Caki2 (cell line): ENCODE results near the gene ARHGEF7. TPM values are rescaled to one million over a fixed set of nuclear protein-coding genes. Genes with fewer than 3 reads are reported as not detected.
"Not testable (repeated sequence)": the region's sequence is repeated elsewhere in the genome, so short reads cannot be mapped to it uniquely, and the experiment has no call there.

Experiments
- DNase-seq: peaks from one replicate; pipeline ENCODE4 v3.0.0-alpha.2; 2015; ENCODE audit warnings: low read depth
- in situ Hi-C: cut with HindIII; loops from 2 replicates; pipeline ENCODE4 v1.10.0; 2016; ENCODE audit warnings: low sequenced_read_pairs, low pct_unique_long_range_greater_than_20kb, mixed read lengths
- total RNA-seq: library from RNA; depleted of rRNA; stranded (reverse); fragments of >200 nt; shearing (Covaris generic); gene quantifications from 2 replicates; pipeline ENCODE4 v1.2.3, GENCODE V29; 2014; ENCODE audit warnings: low replicate concordance; rRNA removed

The ARHGEF7 gene, protein sequence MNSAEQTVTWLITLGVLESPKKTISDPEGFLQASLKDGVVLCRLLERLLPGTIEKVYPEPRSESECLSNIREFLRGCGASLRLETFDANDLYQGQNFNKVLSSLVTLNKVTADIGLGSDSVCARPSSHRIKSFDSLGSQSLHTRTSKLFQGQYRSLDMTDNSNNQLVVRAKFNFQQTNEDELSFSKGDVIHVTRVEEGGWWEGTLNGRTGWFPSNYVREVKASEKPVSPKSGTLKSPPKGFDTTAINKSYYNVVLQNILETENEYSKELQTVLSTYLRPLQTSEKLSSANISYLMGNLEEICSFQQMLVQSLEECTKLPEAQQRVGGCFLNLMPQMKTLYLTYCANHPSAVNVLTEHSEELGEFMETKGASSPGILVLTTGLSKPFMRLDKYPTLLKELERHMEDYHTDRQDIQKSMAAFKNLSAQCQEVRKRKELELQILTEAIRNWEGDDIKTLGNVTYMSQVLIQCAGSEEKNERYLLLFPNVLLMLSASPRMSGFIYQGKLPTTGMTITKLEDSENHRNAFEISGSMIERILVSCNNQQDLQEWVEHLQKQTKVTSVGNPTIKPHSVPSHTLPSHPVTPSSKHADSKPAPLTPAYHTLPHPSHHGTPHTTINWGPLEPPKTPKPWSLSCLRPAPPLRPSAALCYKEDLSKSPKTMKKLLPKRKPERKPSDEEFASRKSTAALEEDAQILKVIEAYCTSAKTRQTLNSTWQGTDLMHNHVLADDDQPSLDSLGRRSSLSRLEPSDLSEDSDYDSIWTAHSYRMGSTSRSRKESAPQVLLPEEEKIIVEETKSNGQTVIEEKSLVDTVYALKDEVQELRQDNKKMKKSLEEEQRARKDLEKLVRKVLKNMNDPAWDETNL
- total RNA-seq, result 7.6 and 19.6 TPM in 2 replicates

DNA sequence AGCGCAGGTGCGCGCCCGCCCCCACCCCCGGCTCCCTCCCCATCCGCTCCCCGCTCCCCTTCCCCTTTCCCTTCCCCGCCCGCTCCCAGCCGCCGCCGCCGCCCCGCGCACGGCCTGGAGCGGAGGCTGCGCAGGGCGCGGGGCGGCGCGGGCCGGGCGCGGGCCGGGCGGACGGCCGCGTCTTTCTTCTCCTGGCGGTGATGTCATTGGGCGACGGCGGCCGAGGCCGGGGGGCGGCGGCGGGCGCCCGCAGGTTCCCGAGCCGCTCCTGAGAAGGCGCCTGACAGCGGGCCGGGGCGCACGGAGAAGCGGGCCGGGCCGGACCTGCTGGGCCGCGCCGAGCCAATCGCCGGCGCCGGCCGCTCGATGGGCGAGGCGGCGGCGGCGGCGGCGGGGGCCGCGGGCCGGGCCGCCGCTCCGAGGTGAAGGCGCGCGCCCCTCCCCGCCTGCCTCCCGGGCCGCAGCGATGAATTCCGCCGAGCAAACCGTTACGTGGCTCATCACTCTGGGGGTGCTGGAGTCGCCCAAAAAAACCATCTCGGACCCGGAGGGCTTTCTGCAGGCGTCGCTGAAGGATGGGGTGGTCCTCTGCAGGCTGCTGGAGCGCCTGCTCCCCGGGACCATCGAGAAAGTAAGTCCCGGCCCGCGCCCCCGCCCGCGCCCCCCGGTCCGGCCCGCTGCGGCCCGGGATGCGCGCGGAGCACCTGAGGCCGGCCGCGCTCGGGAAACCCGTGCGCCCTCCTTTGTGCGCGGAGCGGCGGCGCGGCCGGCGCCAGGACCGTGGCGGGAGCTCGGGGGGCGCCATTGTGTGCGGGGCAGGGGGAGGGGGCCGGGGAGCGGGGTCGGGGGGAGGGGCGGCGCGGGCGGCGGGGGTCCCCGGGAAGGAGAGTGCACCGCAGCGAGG is at the start of gene ARHGEF7:
TSS of gene ARHGEF7 (plus strand) at position 250 of the 904 bp plus-strand sequence. CDS start at position 467, 217 bp downstream.
- in situ Hi-C loops, result no loop called here
- no peak for DNase-seq

DNA sequence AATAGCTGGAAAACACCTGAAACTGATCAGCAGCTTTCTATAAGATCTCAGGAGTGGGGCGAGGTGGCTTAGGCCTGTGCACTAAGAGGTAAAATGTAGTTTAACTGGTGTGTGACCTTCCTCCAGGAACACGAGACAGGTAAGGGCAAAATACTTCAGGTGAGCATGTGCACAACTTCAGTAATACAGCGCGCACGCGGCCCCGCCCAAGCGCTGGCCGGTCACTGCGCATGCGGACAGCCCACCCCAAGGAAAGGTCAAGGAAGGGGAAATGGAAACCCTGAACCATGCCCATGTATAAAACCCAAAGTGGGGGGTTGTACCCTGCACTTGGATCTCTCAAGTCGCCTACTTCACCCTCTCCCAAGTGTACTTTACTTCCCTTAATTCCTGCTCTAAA is 49.4 kb upstream of the ARHGEF7 start:
- DNase-seq, result no peak
- in situ Hi-C loops, result no loop called here

DNA sequence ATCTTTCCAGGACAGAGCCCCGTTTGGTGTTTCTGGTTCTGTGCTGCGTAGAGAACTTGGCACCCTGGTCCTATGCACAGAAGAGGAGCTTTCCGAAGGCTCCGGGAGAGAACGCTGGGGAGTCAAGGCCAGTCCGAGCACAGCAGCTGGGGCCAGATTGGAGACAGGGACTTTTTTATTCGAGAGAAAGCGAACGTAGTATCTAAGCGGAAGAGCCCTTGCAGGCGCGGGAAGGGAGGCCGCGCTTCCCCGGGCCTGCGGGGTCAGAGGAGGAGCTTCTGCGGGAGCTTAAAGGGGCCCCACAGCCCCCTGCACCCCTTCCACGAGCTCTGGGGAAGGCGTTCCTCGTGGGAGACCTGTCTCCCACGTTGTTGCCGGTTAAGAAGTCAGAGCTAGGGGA is 48.6 kb upstream of the ARHGEF7 start:
- in situ Hi-C loops, result no loop called here
- no peak for DNase-seq

DNA sequence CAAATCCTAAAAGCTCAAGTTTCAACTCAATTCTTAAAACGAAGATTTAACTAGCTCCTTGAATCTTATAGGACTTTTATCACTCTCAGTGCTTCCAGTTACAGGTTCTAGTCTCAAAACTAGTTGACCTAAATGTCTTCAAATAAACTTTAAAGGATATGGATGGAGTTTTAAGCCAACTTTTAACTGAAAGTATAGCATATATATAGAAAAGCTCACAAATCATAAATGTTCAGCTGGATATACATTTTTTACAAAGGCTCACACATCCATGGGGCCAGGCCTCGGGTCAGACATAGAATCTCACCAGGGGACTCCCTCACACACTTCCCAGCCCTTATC is 47.1 kb upstream of the ARHGEF7 start:
- no peak for DNase-seq
- in situ Hi-C loops, result no loop called here

DNA sequence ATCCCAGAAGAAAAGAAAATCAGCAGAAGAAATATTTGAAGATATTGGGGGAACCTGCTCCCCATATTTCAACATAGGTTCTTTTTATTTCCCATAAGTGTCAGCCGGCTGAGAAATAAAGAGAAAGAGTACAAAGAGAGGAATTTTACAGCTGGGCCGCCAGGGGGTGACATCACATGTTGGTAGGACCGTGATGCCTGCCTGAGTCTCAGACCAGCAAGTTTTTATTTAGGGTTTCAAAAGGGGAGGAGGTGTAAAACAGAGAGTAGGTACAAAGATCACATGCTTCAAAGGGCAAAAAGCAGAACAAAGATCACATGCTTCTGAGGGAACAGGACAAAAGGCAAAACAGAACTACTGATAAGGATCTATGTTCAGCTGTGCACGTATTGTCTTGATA is 44.0 kb upstream of the ARHGEF7 start:
- DNase-seq, in situ Hi-C loops: not testable (repeated sequence)

DNA sequence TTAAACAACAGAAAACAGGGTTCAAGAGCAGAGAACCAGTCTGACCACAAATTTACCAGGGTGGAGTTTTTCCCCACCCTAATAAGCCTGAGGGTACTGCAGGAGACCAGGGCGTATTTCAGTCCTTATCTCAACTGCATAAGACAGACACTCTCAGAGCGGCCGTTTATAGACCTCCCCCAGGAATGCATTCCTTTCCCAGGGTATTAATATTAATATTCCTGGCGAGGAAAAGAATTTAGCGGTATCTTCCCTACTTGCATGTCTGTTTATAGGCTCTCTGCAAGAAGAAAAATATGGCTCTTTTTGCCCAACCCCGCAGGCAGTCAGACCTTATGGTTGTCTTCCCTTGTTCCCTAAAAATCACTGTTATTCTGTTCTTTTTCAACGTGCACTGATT is 43.6 kb upstream of the ARHGEF7 start:
- DNase-seq, in situ Hi-C loops: not testable (repeated sequence)

DNA sequence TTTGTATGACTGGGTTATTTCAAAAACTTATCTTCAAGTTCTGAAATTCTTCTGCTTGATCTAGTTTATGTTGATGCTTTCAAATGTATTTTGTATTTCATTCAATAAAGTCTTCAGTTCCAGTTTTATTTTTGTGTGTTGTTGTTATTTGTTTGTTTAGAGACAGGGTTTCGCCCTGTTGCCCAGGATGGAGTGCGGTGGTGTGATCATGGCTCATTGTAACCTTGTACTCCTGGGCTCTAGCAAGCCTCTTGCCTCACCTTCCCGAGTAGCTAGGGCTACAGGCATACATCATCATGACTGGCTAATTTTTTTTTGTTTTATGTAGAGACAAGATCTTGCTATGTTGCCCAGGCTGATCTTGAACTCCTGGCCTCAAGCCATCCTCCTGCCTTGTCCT is 40.3 kb upstream of the ARHGEF7 start:
- in situ Hi-C loops, result no loop called here
- no peak for DNase-seq

DNA sequence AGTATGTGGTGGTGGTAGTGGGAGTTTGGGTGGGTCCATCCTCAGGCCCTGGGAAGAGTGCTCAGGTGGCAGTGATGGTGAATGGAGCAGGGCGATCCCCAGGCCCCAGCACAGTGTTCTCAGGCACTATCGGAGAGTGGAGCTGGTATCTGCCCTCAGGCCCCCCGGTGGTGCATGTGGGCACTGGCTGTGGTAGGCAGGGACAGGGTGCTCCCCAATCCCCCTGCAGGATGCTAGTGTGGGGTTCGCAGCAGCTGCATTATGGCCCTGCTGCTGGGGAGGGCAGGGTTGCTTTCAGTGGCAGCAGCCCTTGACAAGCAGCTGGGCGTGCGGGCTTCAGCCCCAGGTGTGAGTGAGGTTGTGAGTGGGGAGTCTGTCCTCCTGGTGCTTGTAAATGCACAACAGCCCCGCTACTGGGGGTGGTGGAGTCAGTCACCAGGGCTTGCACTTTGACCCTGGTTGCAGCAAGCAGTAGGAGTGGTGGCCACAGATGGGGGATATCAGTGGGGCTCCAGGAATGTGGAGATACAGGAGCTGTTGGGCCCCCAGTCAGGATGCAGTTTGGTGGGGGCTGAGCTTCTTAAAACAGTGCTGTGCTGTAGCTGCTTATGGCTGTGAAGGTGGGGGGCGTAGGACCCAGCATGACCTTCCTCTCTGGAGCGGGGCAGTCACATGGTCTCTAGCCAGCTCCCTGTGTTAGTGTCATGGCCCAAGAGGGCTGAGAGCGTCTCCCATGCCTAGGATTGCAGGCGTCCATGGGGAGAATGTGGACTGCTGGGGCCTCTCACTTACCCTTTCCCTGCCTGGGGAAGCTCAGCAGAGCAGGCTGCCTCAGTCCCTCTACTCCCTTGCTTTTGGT is 38.7 kb upstream of the ARHGEF7 start:
- in situ Hi-C loops, result no loop called here

DNA sequence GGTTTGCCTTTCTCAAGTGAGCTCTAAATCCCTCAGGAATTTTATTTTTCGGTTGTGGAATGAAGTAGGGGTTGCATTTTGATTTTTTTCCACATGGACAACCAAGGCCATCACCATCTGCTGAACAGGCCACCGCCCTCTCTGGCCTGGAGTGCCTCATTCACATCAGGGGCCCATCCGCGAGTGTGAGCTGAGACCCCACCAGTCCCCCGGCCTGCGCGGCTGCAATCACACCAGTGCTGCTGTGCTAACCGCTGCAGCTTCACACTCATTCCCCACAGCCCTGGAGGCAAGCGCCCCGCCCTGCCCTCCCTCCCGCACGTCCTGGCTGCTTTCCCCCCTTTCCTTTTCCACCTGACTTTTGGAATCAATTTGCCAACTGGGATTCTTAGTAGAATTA is 35.7 kb upstream of the ARHGEF7 start:
- in situ Hi-C loops, result no loop called here
- no peak for DNase-seq

More for the DNA sequence above, 38.7 kb upstream of the ARHGEF7 start:
- no peak for DNase-seq

DNA sequence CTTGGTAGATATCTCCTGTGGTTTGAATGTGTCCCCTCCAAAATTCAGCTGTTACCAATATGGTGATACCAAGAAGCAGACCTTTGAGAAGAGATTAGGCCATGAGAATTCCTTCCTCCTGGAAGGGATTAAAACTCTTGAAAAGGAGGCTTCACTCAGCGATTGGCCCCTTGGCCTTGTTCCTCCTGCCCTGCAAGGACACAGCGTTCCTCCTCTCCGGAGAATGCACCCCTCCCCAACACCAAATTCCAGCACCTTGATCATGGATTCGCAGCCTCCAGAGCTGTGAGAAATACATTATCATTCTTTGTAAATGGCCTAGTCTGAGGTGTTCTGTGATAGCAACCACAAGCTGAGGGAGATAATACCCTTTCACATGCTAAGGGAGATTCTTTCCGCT is 34.5 kb upstream of the ARHGEF7 start:
- in situ Hi-C loops, result no loop called here
- no peak for DNase-seq

DNA sequence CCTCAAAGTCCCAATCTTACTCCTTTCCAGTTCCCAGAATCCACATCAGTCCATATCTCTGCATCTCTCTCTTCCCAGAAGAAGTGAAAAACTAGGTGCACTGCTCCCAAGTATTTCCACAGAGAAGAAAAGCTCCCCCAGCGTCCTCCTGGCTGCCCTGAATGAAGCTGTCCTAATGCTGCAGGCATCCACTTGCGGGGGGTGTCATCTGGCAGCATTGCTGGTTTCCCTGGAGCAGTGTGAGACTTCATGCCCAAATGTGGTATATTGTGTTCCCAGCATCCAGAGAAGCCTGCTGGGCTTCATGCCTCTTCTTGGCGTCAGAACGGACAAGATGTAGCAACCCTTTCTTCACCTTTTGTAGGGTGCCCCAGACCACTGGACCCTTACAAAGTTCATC is 32.9 kb upstream of the ARHGEF7 start:
- in situ Hi-C loops, result no loop called here

DNA sequence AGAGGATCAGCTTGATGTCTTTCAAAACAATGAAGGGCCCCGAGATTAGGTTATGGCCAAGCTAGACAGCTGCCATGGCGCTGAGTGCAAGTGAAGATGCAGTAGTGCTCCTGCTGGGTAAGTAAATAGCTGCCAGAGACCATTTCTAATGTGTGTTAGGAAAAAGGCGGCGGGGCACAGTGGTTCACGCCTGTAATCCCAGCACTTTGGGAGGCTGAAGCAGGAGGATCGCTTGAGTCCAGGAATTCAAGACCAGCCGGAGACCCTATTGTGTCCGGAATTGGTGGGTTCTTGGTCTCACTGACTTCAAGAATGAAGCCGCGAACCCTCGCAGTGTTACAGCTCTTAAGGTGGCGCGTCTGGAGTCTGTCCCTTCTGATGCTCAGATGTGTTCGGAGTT is 32.3 kb upstream of the ARHGEF7 start:
- in situ Hi-C loops, result not testable (repeated sequence)

More for the DNA sequence above, 32.9 kb upstream of the ARHGEF7 start:
- DNase-seq, result no peak

DNA sequence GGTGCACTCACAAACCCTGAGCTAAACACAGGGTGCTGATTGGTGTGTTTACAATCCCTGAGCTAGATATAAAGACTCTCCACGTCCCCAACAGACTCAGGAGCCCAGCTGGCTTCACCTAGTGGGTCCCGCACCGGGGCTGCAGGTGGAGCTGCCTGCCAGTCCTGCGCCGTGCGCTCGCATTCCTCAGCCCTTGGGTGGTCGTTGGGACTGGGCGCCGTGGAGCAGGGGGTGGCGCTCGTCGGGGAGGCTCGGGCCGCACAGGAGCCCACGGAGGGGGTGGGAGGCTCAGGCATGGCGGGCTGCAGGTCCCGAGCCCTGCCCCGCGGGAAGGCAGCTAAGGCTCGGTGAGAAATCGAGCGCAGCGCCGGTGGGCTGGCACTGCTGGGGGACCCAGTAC is 31.4 kb upstream of the ARHGEF7 start:
- in situ Hi-C loops, DNase-seq: not testable (repeated sequence)

More for the DNA sequence above, 32.3 kb upstream of the ARHGEF7 start:
- DNase-seq, result not testable (repeated sequence)

DNA sequence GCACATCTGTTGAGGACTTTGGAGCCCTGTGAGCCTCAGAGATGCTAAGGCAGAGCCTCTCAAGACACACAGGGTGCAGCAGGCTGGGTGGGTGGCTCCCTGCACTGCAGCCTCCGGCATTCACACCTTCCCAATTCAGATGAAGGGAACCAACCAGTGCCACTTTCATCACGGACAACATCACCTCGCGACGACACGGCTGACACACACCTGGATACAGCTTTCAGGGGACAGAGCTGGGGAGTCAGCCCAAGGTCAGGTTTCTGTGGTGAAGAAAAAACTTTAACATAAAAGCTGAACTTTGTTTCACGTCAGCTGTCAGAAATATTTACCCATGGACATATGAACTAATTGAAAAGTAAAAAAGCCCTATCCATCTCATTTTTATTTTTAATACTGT is 24.9 kb upstream of the ARHGEF7 start:
- DNase-seq, result no peak
- in situ Hi-C loops, result no loop called here

DNA sequence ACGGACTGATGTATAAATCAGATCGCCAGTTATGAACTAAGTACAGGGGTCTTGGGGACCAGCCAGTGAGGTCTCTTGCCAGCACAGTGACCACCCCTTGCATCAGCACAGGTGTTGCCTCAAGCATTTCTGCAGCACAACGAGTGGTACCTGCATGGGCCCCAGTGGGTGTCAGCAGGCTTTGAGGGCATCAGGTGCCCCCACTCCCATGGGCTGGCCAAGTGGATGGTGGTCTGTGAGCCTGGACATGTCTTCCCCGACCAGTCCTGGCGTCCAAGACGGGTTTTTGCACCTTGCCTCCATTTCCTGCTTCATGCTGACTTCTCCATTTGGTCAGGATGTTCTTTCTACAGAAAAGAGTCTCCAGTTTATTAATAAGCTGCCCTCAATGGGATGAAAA is 22.4 kb upstream of the ARHGEF7 start:
- in situ Hi-C loops, result no loop called here
- no peak for DNase-seq

DNA sequence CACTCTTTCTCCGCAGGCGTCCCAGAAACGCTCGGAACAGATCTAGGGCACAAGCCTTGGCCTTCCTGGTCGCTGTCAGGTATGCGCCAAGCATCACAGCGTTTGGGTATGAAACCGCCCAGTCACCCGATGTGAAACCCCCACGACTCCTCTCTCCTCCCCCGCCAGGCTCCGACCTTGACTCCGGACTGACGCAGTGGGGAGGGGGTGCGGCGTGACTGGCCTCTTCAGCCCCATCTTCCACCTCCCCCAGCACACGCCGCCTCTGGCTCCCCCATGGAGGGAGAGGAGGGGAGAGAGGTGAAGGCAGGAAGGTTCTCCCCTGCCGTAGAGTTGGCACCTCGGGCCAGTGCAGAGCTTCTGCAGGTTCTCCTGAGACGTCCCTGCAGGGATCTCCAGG is 22.0 kb upstream of the ARHGEF7 start:
- no peak for DNase-seq
- in situ Hi-C loops, result no loop called here

DNA sequence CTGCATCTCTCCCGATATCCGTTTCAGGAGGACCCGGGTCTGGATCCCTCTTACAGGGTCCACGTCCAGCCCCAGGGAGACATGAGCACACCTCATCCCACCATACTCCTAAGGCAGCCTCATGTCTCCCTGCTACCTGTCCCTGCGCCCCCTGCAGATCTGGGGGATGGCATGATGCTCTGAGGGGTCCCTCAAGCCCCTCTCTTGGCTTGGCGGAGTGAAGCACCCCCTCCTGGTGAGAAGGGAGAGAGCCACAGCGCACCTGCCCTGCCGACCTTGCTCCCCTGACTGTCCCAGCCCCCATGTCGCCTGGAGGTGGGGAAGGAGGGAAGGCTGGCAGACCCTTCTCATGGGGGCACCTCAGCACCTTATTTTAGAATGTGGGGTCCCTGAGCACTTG is 21.5 kb upstream of the ARHGEF7 start:
- DNase-seq, result no peak
- in situ Hi-C loops, result no loop called here
